HEK293T (cell line): ENCODE results near the gene SLC35E4.
A peak's percentile ranks its signal among the peaks of the same experiment; 100 is the strongest.

Source experiments
- ARNT ChIP-seq: fragments of 450-650 bp; IDR thresholded peaks from 2 replicates; pipeline ENCODE4 v1.6.1; 2017; ENCODE audit warnings: mild to moderate bottlenecking
- BHLHE40 ChIP-seq: fragments of 450-650 bp; IDR thresholded peaks from 2 replicates; pipeline ENCODE4 v1.6.1; 2016; ENCODE audit warnings: mild to moderate bottlenecking, moderate library complexity, borderline replicate concordance
- ELF4 ChIP-seq: fragments of 450-650 bp; IDR thresholded peaks from 2 replicates; pipeline ENCODE4 v1.6.1; 2017; ENCODE audit warnings: antibody characterized with exemption
- FOXA1 ChIP-seq: fragments of 450-650 bp; IDR thresholded peaks from 2 replicates; pipeline ENCODE4 v1.6.1; 2016; ENCODE audit warnings: mild to moderate bottlenecking
- LEF1 ChIP-seq: fragments of 450-650 bp; IDR thresholded peaks from 2 replicates; pipeline ENCODE4 v1.6.1; 2017; ENCODE audit warnings: mild to moderate bottlenecking, borderline replicate concordance
- SP1 ChIP-seq: fragments of 450-650 bp; IDR thresholded peaks from 2 replicates; pipeline ENCODE4 v1.6.1; 2017
- SUZ12 ChIP-seq: fragments of 450-650 bp; IDR thresholded peaks from 2 replicates; pipeline ENCODE4 v1.6.1; 2016; ENCODE audit warnings: mild to moderate bottlenecking
- ZNF384 ChIP-seq: fragments of 450-650 bp; IDR thresholded peaks from 2 replicates; pipeline ENCODE4 v1.6.1; 2016
- TF ChIP-seq, protein P1 (sequence below): fragments of 450-650 bp; IDR thresholded peaks from 2 replicates; pipeline ENCODE4 v1.6.1; 2016

DNA sequence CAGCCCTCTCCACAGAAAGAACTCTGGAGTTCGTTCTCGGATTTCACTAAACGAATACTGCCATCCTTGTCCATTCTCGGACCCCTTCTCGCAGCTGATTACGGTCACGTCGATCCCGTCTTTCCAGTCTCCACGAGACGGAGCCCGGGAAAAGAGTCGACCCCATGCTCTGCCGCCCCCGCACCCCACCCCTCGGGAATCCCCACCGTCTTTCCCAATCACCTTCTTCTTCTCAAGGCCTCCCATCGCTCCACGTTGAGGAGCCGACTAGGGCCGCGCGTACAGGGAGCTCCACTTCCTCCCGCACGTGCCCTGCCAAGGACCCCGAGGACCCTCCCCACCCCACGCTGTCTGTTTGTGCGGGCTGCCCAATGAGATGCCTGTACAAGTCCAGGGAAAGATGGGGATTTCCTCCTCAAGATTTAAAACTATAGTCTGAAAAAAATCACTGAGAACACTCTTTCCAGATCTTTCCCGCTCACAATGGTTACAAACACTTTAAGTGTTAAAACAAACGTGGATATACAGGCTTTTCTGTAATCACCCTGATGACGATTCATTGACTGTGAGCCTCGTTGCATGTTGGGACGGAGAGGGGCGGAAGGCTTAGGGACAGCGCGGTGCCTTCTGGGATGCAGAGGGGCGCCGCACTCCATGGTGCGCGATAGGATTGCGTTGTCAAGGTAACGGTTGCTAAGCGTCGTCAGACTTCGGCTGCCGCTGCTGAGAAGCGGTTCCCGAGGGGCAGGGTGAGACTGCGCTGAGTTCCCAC, 43.8 kb upstream of the SLC35E4 start, which contains the start of gene PES1:
- TF ChIP-seq ARNT: peak; percentile 73
- TF ChIP-seq BHLHE40: peak; percentile 69
- TF ChIP-seq SUZ12: peak; percentile 93
- TF ChIP-seq, protein P1, sequence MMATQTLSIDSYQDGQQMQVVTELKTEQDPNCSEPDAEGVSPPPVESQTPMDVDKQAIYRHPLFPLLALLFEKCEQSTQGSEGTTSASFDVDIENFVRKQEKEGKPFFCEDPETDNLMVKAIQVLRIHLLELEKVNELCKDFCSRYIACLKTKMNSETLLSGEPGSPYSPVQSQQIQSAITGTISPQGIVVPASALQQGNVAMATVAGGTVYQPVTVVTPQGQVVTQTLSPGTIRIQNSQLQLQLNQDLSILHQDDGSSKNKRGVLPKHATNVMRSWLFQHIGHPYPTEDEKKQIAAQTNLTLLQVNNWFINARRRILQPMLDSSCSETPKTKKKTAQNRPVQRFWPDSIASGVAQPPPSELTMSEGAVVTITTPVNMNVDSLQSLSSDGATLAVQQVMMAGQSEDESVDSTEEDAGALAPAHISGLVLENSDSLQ: peak; percentile 42; the same call in 1 of the 2 replicates
- no peak for TF ChIP-seq SP1
- TF ChIP-seq ELF4: peak; percentile 91
- TF ChIP-seq LEF1: no peak
- TF ChIP-seq FOXA1: no peak
- no peak for TF ChIP-seq ZNF384
